B cell (primary cell): Measurements from ENCODE around the gene IBTK. TPM values are rescaled to one million over a fixed set of nuclear protein-coding genes. Genes with fewer than 3 reads are reported as not detected.

ENCODE experiments used
- ATAC-seq: fragments of 200-7000 bp; cut with Tn5 transposase; one replicate; pipeline ENCODE4 v1.10.0; 2021; ENCODE audit warnings: low read depth, mild to moderate bottlenecking, moderate number of reproducible peaks, moderate library complexity
- CTCF ChIA-PET: fragments of 350-600 bp; sonication (Branson Sonifier 250); formaldehyde crosslinking; loops from one replicate; lab custom pipeline; 2021; ENCODE audit warnings: antibody characterized with exemption, inconsistent platforms; lab: Charles Lee
- POLR2A ChIA-PET: fragments of 350-600 bp; sonication (Branson Sonifier 250); formaldehyde crosslinking; loops from one replicate; lab custom pipeline; 2021; ENCODE audit warnings: antibody characterized with exemption; lab: Charles Lee
- DNase-seq: peaks from one replicate; pipeline ENCODE4 v3.0.0; 2013
- H2AFZ ChIP-seq: 2 replicates; pipeline ENCODE4 v1.6.1; 2012; ENCODE audit warnings: mild to moderate bottlenecking, low read depth, low read length; ENCODE audit not compliant: insufficient read depth, poor library complexity, severe bottlenecking
- H3K27ac ChIP-seq, 2 donors: 1 replicate in 1 of 2; 2 replicates in 1 of 2; pipeline ENCODE4 v1.5.1; 2012 to 2013; ENCODE audit warnings: low read length in 2 of 2, mild to moderate bottlenecking in 2 of 2, moderate library complexity in 1 of 2
- H3K27me3 ChIP-seq, 4 experiments: fragments of 200-600 bp in 1 of 4; sonication (generic) in 1 of 4; replicated peaks in 1 of 4; 1 replicate in 2 of 4; 2 replicates in 2 of 4; pipeline versions ENCODE4 v1.6.1 to v1.7.0; 2013 to 2016; ENCODE audit warnings: low read length in 3 of 4, mild to moderate bottlenecking in 2 of 4, mixed read lengths in 1 of 4, moderate library complexity in 1 of 4; ENCODE audit not compliant: insufficient read depth in 4 of 4, control insufficient read depth in 3 of 4; ENCODE audit errors: control extremely low read depth in 1 of 4
- H3K36me3 ChIP-seq, 2 experiments: replicated peaks in 1 of 2; 1 replicate in 1 of 2; 2 replicates in 1 of 2; pipeline versions ENCODE4 v1.6.1 to v1.7.1; 2013; ENCODE audit warnings: low read length in 1 of 2; ENCODE audit not compliant: insufficient read depth in 2 of 2, control insufficient read depth in 1 of 2; ENCODE audit errors: control extremely low read depth in 1 of 2, extremely low read depth in 1 of 2
- H3K4me1 ChIP-seq, 2 donors: fragments of 200-600 bp in 1 of 2; sonication (generic) in 1 of 2; 1 replicate in 1 of 2; 2 replicates in 1 of 2; pipeline versions ENCODE4 v1.5.1 to v1.6.1; 2013 to 2017; ENCODE audit warnings: low read length in 2 of 2; ENCODE audit not compliant: control insufficient read depth in 2 of 2, insufficient read depth in 2 of 2
- H3K4me2 ChIP-seq: replicated peaks from 2 replicates; pipeline ENCODE3; 2012; ENCODE audit warnings: mild to moderate bottlenecking, low read depth, low read length; ENCODE audit not compliant: poor library complexity, severe bottlenecking
- H3K4me3 ChIP-seq, 5 experiments: fragments of 200-600 bp in 1 of 5; sonication (generic) in 1 of 5; 1 replicate in 3 of 5; 2 replicates in 2 of 5; pipeline versions ENCODE4 v1.5.1 to v1.7.0; 2011 to 2016; ENCODE audit warnings: low read length in 4 of 5, mild to moderate bottlenecking in 4 of 5, low read depth in 2 of 5, control low read depth in 1 of 5, moderate library complexity in 1 of 5; ENCODE audit not compliant: insufficient read depth in 1 of 5; ENCODE audit errors: control extremely low read depth in 1 of 5, extremely low read depth in 1 of 5
- H3K79me2 ChIP-seq: fragments of 200-600 bp; sonication (generic); one replicate; pipeline ENCODE4 v1.6.0; 2016; ENCODE audit warnings: low read length; ENCODE audit not compliant: control insufficient read depth, insufficient read depth
- H3K9ac ChIP-seq: fragments of 200-600 bp; sonication (generic); 2 replicates; pipeline ENCODE4 v1.6.1; 2017; ENCODE audit warnings: mild to moderate bottlenecking, low read length, moderate library complexity
- H3K9me3 ChIP-seq, 3 donors: one replicate each; pipeline versions ENCODE4 v1.6.1 to v1.7.1; 2013; ENCODE audit warnings: low read length in 2 of 3; ENCODE audit not compliant: control insufficient read depth in 2 of 3, insufficient read depth in 1 of 3; ENCODE audit errors: control extremely low read depth in 1 of 3
- H4K20me1 ChIP-seq: 2 replicates; pipeline ENCODE4 v1.6.0; 2012; ENCODE audit warnings: mild to moderate bottlenecking, low read length; ENCODE audit not compliant: insufficient read depth, control insufficient read depth, poor library complexity, severe bottlenecking
- H3K27ac Mint-ChIP-seq: one replicate; pipeline ENCODE4 v1.8.0; 2021; ENCODE audit warnings: mixed read lengths
- H3K27me3 Mint-ChIP-seq: one replicate; pipeline ENCODE4 v1.8.0; 2021; ENCODE audit warnings: mixed read lengths
- H3K4me1 Mint-ChIP-seq: one replicate; pipeline ENCODE4 v1.8.0; 2021; ENCODE audit warnings: mixed read lengths
- H3K4me3 Mint-ChIP-seq: one replicate; pipeline ENCODE4 v1.8.0; 2021; ENCODE audit warnings: mixed read lengths
- H3K9me3 Mint-ChIP-seq: one replicate; pipeline ENCODE4 v1.8.0; 2022; ENCODE audit warnings: mixed read lengths; ENCODE audit not compliant: insufficient read depth
- EZH2 ChIP-seq: IDR thresholded peaks from 2 replicates; pipeline ENCODE4 v1.6.1; 2012; ENCODE audit warnings: borderline replicate concordance, low read depth, mild to moderate bottlenecking, moderate library complexity, low read length; ENCODE audit not compliant: insufficient read depth, poor library complexity, severe bottlenecking
- WGBS: methylation state at CpG from one replicate; pipeline ENCODE4 v1.1.5; 2013; ENCODE audit warnings: missing lambda C conversion rate; ENCODE audit not compliant: insufficient coverage; 5-methylcytosine and 5-hydroxymethylcytosine counted together
- intact Hi-C: fragments of 100-400 bp; cut with micrococcal nuclease; formaldehyde crosslinking; loops from one replicate; pipeline ENCODE4 v1.10.0; 2022
- polyA plus RNA-seq: library from polyadenylated mRNA; depleted of rRNA; stranded (reverse); fragments of >200 nt; gene quantifications from 2 replicates; pipeline ENCODE4 v1.2.3, GENCODE V29; 2012
- total RNA-seq, 2 donors: library from RNA; stranded (reverse); fragments of 120-200 nt in 1 of 2; gene quantifications; 1 replicate in 1 of 2; 2 replicates in 1 of 2; pipeline versions ENCODE4 v1.2.3 to v1.2.4, GENCODE V29; 2013 to 2022
- TF ChIP-seq, protein P1 (sequence below): fragments of 200-600 bp; IDR thresholded peaks from one replicate; pipeline ENCODE4 v1.8.0; 2022; ENCODE audit warnings: antibody characterized with exemption, mild to moderate bottlenecking

Gene IBTK
- total and polyA plus RNA-seq, 2 donors (not counting 1 experiment from before 2014, with no cell fraction given): 4.4 to 28.3 TPM

DNA sequence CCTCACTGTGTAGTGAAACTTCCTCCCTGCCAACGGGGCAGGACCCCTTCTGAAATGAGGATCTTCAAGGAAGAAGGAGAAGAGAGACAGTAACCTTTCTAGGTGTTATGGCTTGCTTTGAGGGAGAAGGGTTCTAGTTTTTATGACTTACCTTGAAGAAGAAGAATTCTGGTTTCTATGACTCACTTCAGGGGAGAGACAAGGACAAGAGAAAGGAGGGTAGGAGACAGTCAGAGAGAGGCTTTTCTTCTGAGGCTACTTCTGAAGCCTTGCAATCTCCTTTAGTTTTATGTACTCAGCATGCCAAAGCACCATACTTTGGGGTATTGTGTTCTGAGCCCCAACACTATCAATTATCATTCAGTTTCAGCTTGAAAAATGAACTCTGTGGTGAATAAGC, 25.8 kb upstream of the IBTK start:
- intact Hi-C loops: no loop called here
- no peaks in the 10 kb centered on the region for H3K4me1 Mint-ChIP-seq
- no peak overlapping the region for H3K9ac ChIP-seq
- H3K27me3 Mint-ChIP-seq: peaks cover 9% of the 10 kb centered on the region
- H3K27me3 ChIP-seq: no peaks in the 10 kb centered on the region
- ChIA-PET POLR2A (no interaction called here), CTCF (interaction anchor here (0.7 to 1.2 kb wide), 3 partner anchors 20 to 1287 kb away, joined by 3 read pairs; no protein-coding TSS in a partner anchor)
- no peak overlapping the region for H2AFZ ChIP-seq
- no peak overlapping the region for H3K4me3 ChIP-seq
- no peaks in the 10 kb centered on the region for H3K79me2 ChIP-seq
- 71% methylated on average over 1 of the region's 1 CpG for WGBS
- no peak overlapping the region for H3K4me2 ChIP-seq
- no peak for ATAC-seq
- no peaks in the 10 kb centered on the region for H3K36me3 ChIP-seq
- H3K9me3 Mint-ChIP-seq: no peaks in the 10 kb centered on the region
- DNase-seq: no peak
- no peaks in the 10 kb centered on the region for H3K4me1 ChIP-seq
- H3K27ac ChIP-seq: no peak overlapping the region
- no peak overlapping the region for H3K4me3 Mint-ChIP-seq
- no peaks in the 10 kb centered on the region for H3K9me3 ChIP-seq
- TF ChIP-seq, protein P1, sequence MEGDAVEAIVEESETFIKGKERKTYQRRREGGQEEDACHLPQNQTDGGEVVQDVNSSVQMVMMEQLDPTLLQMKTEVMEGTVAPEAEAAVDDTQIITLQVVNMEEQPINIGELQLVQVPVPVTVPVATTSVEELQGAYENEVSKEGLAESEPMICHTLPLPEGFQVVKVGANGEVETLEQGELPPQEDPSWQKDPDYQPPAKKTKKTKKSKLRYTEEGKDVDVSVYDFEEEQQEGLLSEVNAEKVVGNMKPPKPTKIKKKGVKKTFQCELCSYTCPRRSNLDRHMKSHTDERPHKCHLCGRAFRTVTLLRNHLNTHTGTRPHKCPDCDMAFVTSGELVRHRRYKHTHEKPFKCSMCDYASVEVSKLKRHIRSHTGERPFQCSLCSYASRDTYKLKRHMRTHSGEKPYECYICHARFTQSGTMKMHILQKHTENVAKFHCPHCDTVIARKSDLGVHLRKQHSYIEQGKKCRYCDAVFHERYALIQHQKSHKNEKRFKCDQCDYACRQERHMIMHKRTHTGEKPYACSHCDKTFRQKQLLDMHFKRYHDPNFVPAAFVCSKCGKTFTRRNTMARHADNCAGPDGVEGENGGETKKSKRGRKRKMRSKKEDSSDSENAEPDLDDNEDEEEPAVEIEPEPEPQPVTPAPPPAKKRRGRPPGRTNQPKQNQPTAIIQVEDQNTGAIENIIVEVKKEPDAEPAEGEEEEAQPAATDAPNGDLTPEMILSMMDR: no peak
- no peak for TF ChIP-seq EZH2
- H3K27ac Mint-ChIP-seq: no peak overlapping the region
- no peaks in the 10 kb centered on the region for H4K20me1 ChIP-seq

DNA sequence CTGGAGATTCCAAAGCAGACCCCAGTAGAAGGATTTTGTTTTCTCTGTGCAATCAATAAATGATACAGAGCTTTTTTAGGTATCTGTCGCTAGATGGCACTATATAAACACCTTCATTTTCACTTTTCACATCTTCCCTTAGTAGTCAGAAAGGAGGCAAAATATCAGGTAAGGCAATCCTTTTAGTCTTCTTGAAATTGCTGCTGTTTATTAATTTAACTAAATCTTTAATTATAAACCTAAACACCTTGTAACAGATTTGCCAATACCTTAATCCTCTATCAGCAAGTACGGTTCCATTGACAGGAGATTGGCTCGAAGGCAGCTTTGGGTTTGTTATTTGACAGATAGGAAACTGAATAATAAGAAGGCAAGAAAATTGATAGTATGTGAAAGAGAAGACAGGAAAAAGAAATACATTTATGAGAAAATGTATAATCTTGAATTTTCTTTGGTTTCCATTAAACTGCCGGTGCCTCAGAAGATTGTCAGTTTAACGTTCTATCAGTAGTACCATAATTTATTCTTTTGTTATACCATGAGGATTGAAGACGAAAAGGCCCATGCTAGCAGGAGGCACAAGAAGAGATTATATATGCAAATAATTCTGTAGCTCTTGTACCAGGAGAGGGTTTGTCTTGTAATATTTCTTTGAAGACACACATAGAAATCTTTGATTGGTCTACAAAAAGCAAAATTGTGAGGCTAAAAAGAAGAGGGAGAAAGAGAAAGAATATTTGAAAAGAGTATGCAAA, 23.5 kb upstream of the IBTK start:
- Histone ChIP-seq H3K27ac (no peak overlapping the region), H2AFZ (no peak overlapping the region), H3K9me3 (no peaks in the 10 kb centered on the region), H3K4me2 (no peak overlapping the region), H3K9ac (no peak overlapping the region), H3K79me2 (no peaks in the 10 kb centered on the region), H3K4me1 (no peaks in the 10 kb centered on the region), H3K27me3 (no peaks in the 10 kb centered on the region), H3K36me3 (no peaks in the 10 kb centered on the region), H4K20me1 (no peaks in the 10 kb centered on the region), H3K4me3 (no peak overlapping the region)
- no CpG with 5 or more reads among the region's 6 CpGs for WGBS
- no peak for TF ChIP-seq EZH2
- TF ChIP-seq, protein P1: peak; percentile 77
- no peak overlapping the region for H3K4me3 Mint-ChIP-seq
- H3K4me1 Mint-ChIP-seq: no peaks in the 10 kb centered on the region
- peak; percentile 37 for DNase-seq
- H3K9me3 Mint-ChIP-seq: no peaks in the 10 kb centered on the region
- intact Hi-C loops: loop anchor here (1.0 to 2.0 kb wide), 2 partner anchors 784 to 944 kb away; no protein-coding TSS in a partner anchor
- ATAC-seq: no peak
- peaks cover 9% of the 10 kb centered on the region for H3K27me3 Mint-ChIP-seq
- H3K27ac Mint-ChIP-seq: no peak overlapping the region
- POLR2A ChIA-PET: no interaction called here
- CTCF ChIA-PET: interaction anchor here (0.6 to 4.0 kb wide), 19 partner anchors 9 to 1708 kb away, joined by 3 to 23 read pairs (median 4); partner anchors contain the start of genes PRSS35 and UBE3D
